Testis (tissue), 3 donors: ENCODE measurements around the gene VEGFA. TPM values are rescaled to one million over a fixed set of nuclear protein-coding genes. Genes with fewer than 3 reads are reported as not detected.

Experiments used
- DNase-seq: peaks from one replicate; pipeline ENCODE4 v3.0.0-alpha.2; 2019
- H3K27ac ChIP-seq, 2 donors: fragments of 200-600 bp; sonication (generic); one replicate each; pipeline ENCODE4 v1.5.1; 2019
- H3K27me3 ChIP-seq: fragments of 200-600 bp; sonication (generic); one replicate; pipeline ENCODE4 v1.5.1; 2019
- H3K36me3 ChIP-seq: fragments of 200-600 bp; sonication (generic); one replicate; pipeline ENCODE4 v1.5.1; 2017; ENCODE audit warnings: low read depth; ENCODE audit errors: missing control alignments
- H3K4me1 ChIP-seq: fragments of 200-600 bp; sonication (generic); one replicate; pipeline ENCODE4 v1.5.1; 2019
- H3K4me3 ChIP-seq, 2 donors: fragments of 200-600 bp; sonication (generic); one replicate each; pipeline ENCODE4 v1.5.1; 2017 to 2019
- H3K9me3 ChIP-seq: fragments of 200-600 bp; sonication (generic); one replicate; pipeline ENCODE4 v1.5.1; 2017
- CTCF ChIP-seq, 3 experiments: fragments of 450-650 bp in 2 of 3; fragments of 200-600 bp in 1 of 3; sonication (generic) in 1 of 3; IDR thresholded peaks; one replicate each; pipeline ENCODE4 v1.5.1; 2016 to 2019; ENCODE audit warnings: antibody characterized with exemption in 3 of 3, mild to moderate bottlenecking in 2 of 3, moderate library complexity in 1 of 3
- POLR2A ChIP-seq: fragments of 450-650 bp; IDR thresholded peaks from one replicate; pipeline ENCODE4 v1.6.1; 2017; ENCODE audit warnings: antibody characterized with exemption, mild to moderate bottlenecking, moderate library complexity
- WGBS, 2 donors: methylation state at CpG; one replicate each; pipeline ENCODE4 v1.1.5; 2018; 5-methylcytosine and 5-hydroxymethylcytosine counted together
- intact Hi-C: fragments of 100-400 bp; cut with DNase I; formaldehyde crosslinking; loops from one replicate; pipeline ENCODE4 v1.15.1; 2023; ENCODE audit warnings: low total_unique reads
- polyA plus RNA-seq: library from polyadenylated mRNA; stranded (reverse); fragments of 350-450 nt; fragmentation: Illumina TruSeq; extraction: RNeasy Lipid Tissue Mini Kit (QIAGEN cat#74804); gene quantifications from one replicate; pipeline ENCODE4 v1.2.3, GENCODE V29; 2014; ENCODE audit warnings: low read depth, low replicate concordance; ENCODE audit not compliant: insufficient read depth
- total RNA-seq, 2 donors: library from RNA; depleted of rRNA; stranded (reverse); fragments of >200 nt; gene quantifications; one replicate each; pipeline ENCODE4 v1.2.3, GENCODE V29; 2016

VEGFA gene
- total and polyA plus RNA-seq, 3 donors from 2014 or later: 6.1 to 15.2 (median 14.9) TPM

GRCh38 chr6:43762966-43763695 lies 6.9 kb upstream of the VEGFA start:
- WGBS, 2 donors: 78 to 81% methylated on average over 4 to 6 of the region's 6 CpGs
- TF ChIP-seq CTCF (IDR thresholded peaks at IDR 0.05) (no peak), POLR2A (no peak)
- H3K27ac ChIP-seq: no peak overlapping the region
- H3K4me1 ChIP-seq: peaks cover 4% of the 10 kb centered on the region
- intact Hi-C loops: loop anchor here (10.0 kb wide), 1 partner anchor 98 kb away; no protein-coding TSS in a partner anchor
- H3K4me3 ChIP-seq: no peak overlapping the region
- H3K36me3 ChIP-seq: no peaks in the 10 kb centered on the region
- no peaks in the 10 kb centered on the region for H3K9me3 ChIP-seq
- no peak for DNase-seq
- no peaks in the 10 kb centered on the region for H3K27me3 ChIP-seq

GRCh38 chr6:43763812-43764522 lies 6.0 kb upstream of the VEGFA start:
- Histone ChIP-seq H3K9me3 (no peaks in the 10 kb centered on the region), H3K27me3 (no peaks in the 10 kb centered on the region), H3K27ac (no peak overlapping the region), H3K4me1 (peaks cover under 1% of the 10 kb centered on the region), H3K36me3 (no peaks in the 10 kb centered on the region), H3K4me3 (no peak overlapping the region)
- WGBS, 2 donors: 89 to 93% methylated on average over 7 of the region's 7 CpGs
- intact Hi-C loops: loop anchor here (10.0 kb wide), 1 partner anchor 99 kb away; no protein-coding TSS in a partner anchor
- DNase-seq: no peak
- TF ChIP-seq POLR2A: no peak
- no peak for TF ChIP-seq CTCF (IDR thresholded peaks at IDR 0.05)

- H3K27ac ChIP-seq: no peak overlapping the region
- no peak for DNase-seq
- no peak overlapping the region for H3K4me3 ChIP-seq
- 86 to 90% methylated on average over 4 to 5 of the region's 5 CpGs for WGBS, 2 donors
- intact Hi-C loops: loop anchor here (10.0 kb wide), 1 partner anchor 100 kb away; no protein-coding TSS in a partner anchor
- no peaks in the 10 kb centered on the region for H3K36me3 ChIP-seq
- no peaks in the 10 kb centered on the region for H3K9me3 ChIP-seq
- H3K27me3 ChIP-seq: no peaks in the 10 kb centered on the region
- peaks cover 6% of the 10 kb centered on the region for H3K4me1 ChIP-seq
- TF ChIP-seq CTCF (IDR thresholded peaks at IDR 0.05) (no peak), POLR2A (no peak)
Observed at GRCh38 chr6:43764772-43765171, 5.2 kb upstream of the VEGFA start.

GRCh38 chr6:43765776-43766499 lies 4.1 kb upstream of the VEGFA start:
- Histone ChIP-seq H3K9me3 (no peaks in the 10 kb centered on the region), H3K27ac (no peak overlapping the region), H3K4me1 (peaks cover 6% of the 10 kb centered on the region), H3K4me3 (no peak overlapping the region), H3K27me3 (no peaks in the 10 kb centered on the region), H3K36me3 (no peaks in the 10 kb centered on the region)
- intact Hi-C loops: loop anchor here (10.0 kb wide), 1 partner anchor 101 kb away; no protein-coding TSS in a partner anchor
- TF ChIP-seq POLR2A (no peak), CTCF (IDR thresholded peaks at IDR 0.05) (no peak)
- DNase-seq: no peak
